OCI-LY1 (cell line): ENCODE data around the gene ANO2.

Source experiments
- CTCF ChIP-seq: fragments of 200-600 bp; sonication (generic), shearing (Covaris generic); IDR thresholded peaks from 2 replicates; pipeline ENCODE4 v1.5.1; 2017; ENCODE audit warnings: mild to moderate bottlenecking, antibody characterized with exemption, low read length, moderate library complexity, mixed read lengths
- EZH2 ChIP-seq: fragments of 200-600 bp; sonication (generic), shearing (Covaris generic); IDR thresholded peaks from 2 replicates; pipeline ENCODE4 v1.8.0; 2017; ENCODE audit warnings: borderline replicate concordance, mixed run types, mild to moderate bottlenecking, antibody characterized with exemption, low read length, moderate library complexity, mixed read lengths

- TF ChIP-seq CTCF = no peak
- no peak for TF ChIP-seq EZH2
These were observed 214.1 kb downstream of the ANO2 start for GRCh38 chr12:5730962-5731361.
